ENCODE measurements around the gene PYGM. TPM values are rescaled to one million over a fixed set of nuclear protein-coding genes. Genes with fewer than 3 reads are reported as not detected.

PYGM gene
- total RNA-seq, 1 experiment from 2014 or later: 3.6 TPM

DNA sequence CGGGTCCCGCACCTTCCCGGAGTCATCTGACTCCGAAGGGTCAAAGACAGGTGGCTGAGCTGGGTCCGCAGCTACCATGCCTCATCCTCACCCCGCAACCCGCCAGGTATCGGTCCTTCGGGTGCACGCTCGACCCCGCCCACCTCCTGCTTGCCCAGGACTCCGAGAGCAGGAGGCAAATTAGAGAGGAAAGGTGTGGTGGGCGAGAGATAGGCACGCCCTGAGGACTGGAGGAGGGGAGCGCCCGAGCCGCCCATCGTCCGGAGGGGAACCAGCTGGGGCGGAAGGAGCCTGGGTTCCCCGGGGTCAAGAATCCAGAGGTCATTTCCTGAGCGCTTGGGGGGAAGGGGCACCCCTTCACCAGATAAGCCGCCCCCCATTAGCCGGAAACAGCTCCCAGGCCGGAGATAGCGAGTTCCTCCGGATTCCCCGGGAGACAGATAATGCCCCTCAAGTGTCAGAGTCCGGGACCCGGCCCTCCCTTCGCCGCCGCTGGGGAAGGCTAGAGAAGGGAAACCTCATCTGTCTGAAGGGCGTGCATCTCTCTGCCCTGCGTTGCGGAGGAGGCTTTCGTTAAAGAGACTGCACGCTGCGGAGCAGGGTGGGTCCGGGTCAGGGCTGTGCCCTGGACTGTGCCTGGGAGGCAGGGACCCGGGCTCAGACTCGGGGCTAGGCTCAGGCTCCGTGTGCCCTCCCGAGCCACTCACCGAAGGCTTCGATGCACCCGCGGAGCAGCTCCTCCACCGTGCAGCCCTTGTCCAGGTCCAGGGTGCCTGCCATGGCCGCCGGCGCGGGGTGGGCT is 17.5 kb downstream of the PYGM start:
- Histone ChIP-seq H4K8ac (replicated peaks; ENCODE audit: insufficient read length, low read depth, low read length) (no peak overlapping the region), H3K79me2 (ENCODE audit: insufficient read depth, low read length) (no peaks in the 10 kb centered on the region), H2BK12ac (ENCODE audit: insufficient read length, low read depth, low read length) (no peak overlapping the region), H4K91ac (ENCODE audit: insufficient read length, low read depth, low read length) (no peak overlapping the region), H4K20me1 (ENCODE audit: control insufficient read depth, insufficient read depth, insufficient read length) (no peaks in the 10 kb centered on the region), H3K56ac (ENCODE audit: insufficient read length, low read depth, low read length) (no peak overlapping the region), H3K79me1 (ENCODE audit: insufficient read depth, low read depth, low read length, poor library complexity, severe bottlenecking) (no peaks in the 10 kb centered on the region), H3K9ac (ENCODE audit: extremely low read depth, insufficient read length, low read length) (no peak overlapping the region), H2AK5ac (ENCODE audit: insufficient read length, low read length) (no peak overlapping the region), H2BK15ac (ENCODE audit: low read depth, low read length) (no peak overlapping the region), H2BK120ac (ENCODE audit: low read depth, low read length, poor library complexity, severe bottlenecking) (no peak overlapping the region), H2BK5ac (ENCODE audit: insufficient read length, low read length) (no peak overlapping the region), H3K18ac (ENCODE audit: insufficient read length, low read depth, low read length) (peak overlapping the region; percentile 40), H2AFZ (ENCODE audit: low read length) (no peak overlapping the region), H3K4me1 (ENCODE audit: insufficient read depth, low read length) (no peaks in the 10 kb centered on the region; the same call in 1 of the 2 replicates), H3K23me2 (ENCODE audit: insufficient read length, low read depth, low read length, poor library complexity, severe bottlenecking) (peaks cover 43% of the 10 kb centered on the region), H2BK20ac (ENCODE audit: low read depth, low read length, poor library complexity, severe bottlenecking) (no peak overlapping the region), H3K14ac (ENCODE audit: insufficient read depth, low read length) (peak overlapping the region; percentile 14; the same call in 1 of the 2 replicates), H3T11ph (ENCODE audit: low read length) (no peak overlapping the region), H3K27me3 (ENCODE audit: insufficient read depth, low read length) (peaks cover 1% of the 10 kb centered on the region; the same call in 1 of the 2 replicates), H3K4me2 (ENCODE audit: insufficient read depth, insufficient read length, low read length) (peak overlapping the region; percentile 68), H3K9me3 (ENCODE audit: control insufficient read depth, low read depth, low read length) (no peaks in the 10 kb centered on the region), H4K5ac (ENCODE audit: insufficient read length, low read depth, low read length) (no peak overlapping the region), H3K4ac (ENCODE audit: low read depth, low read length) (no peak overlapping the region), H3K23ac (ENCODE audit: insufficient read length, low read depth, low read length) (no peak overlapping the region), H3K27ac (ENCODE audit: insufficient read length, low read depth, low read length) (no peak overlapping the region)
- WGBS (ENCODE audit: extremely low coverage, insufficient read length, low lambda C conversion rate): no CpG with 5 or more reads among the region's 54 CpGs
- H3K27ac Mint-ChIP-seq: no peak overlapping the region
- H3K27me3 Mint-ChIP-seq (ENCODE audit: low read depth): peaks cover 54% of the 10 kb centered on the region
- DNase-seq: peak; percentile 56
- H3K36me3 Mint-ChIP-seq (ENCODE audit: insufficient read depth in 1 of 3, low read depth in 3 of 3): peaks cover 0 to 9% (median 0%) of the 10 kb centered on the region in 3 experiments; a peak in 2 of 7 replicates
- TF ChIP-seq, protein P1, sequence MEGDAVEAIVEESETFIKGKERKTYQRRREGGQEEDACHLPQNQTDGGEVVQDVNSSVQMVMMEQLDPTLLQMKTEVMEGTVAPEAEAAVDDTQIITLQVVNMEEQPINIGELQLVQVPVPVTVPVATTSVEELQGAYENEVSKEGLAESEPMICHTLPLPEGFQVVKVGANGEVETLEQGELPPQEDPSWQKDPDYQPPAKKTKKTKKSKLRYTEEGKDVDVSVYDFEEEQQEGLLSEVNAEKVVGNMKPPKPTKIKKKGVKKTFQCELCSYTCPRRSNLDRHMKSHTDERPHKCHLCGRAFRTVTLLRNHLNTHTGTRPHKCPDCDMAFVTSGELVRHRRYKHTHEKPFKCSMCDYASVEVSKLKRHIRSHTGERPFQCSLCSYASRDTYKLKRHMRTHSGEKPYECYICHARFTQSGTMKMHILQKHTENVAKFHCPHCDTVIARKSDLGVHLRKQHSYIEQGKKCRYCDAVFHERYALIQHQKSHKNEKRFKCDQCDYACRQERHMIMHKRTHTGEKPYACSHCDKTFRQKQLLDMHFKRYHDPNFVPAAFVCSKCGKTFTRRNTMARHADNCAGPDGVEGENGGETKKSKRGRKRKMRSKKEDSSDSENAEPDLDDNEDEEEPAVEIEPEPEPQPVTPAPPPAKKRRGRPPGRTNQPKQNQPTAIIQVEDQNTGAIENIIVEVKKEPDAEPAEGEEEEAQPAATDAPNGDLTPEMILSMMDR (conservative IDR thresholded peaks at IDR 0.05): no peak
- peak overlapping the region; percentile 56 to 80 for H3K4me3 Mint-ChIP-seq
- H3K9me3 Mint-ChIP-seq: no peaks in the 10 kb centered on the region
- peaks cover 42 to 43% of the 10 kb centered on the region in 2 experiments for H3K4me1 Mint-ChIP-seq

Measured in H9 (cell line).